Measurements from ENCODE around the gene SIAH1. TPM values are rescaled to one million over a fixed set of nuclear protein-coding genes. Genes with fewer than 3 reads are reported as not detected.

SIAH1 gene
- total RNA-seq, 4 donors from 2014 or later = 21.6 to 31.0 (median 25.9) TPM

DNA sequence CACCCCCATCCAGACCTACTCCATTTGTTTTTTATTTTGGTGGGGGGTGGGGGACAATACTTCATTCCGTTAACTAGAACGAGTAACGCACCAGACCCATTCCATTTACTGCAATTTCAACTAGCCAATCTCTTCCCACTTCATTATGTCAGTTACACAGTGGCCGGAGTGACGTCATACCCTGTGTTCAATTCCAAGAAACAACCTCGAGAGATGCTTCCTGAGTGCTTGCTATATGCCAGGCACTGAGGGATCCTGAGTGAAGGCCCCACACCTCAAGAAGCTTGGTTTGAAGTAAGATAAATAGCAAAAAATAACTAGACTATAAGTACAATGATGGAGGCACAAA, 9.1 kb upstream of the SIAH1 start:
- H3K4me3 ChIP-seq = no peak overlapping the region
- H3K27me3 ChIP-seq = no peaks in the 10 kb centered on the region
- H3K9me3 ChIP-seq = no peaks in the 10 kb centered on the region
- TF ChIP-seq, protein P1, sequence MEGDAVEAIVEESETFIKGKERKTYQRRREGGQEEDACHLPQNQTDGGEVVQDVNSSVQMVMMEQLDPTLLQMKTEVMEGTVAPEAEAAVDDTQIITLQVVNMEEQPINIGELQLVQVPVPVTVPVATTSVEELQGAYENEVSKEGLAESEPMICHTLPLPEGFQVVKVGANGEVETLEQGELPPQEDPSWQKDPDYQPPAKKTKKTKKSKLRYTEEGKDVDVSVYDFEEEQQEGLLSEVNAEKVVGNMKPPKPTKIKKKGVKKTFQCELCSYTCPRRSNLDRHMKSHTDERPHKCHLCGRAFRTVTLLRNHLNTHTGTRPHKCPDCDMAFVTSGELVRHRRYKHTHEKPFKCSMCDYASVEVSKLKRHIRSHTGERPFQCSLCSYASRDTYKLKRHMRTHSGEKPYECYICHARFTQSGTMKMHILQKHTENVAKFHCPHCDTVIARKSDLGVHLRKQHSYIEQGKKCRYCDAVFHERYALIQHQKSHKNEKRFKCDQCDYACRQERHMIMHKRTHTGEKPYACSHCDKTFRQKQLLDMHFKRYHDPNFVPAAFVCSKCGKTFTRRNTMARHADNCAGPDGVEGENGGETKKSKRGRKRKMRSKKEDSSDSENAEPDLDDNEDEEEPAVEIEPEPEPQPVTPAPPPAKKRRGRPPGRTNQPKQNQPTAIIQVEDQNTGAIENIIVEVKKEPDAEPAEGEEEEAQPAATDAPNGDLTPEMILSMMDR (IDR thresholded peaks at IDR 0.05) = no peak
- TF ChIP-seq POLR2AphosphoS5 (IDR thresholded peaks at IDR 0.05) = no peak
- no peak for TF ChIP-seq EP300 (IDR thresholded peaks at IDR 0.05)
- no peak for TF ChIP-seq POLR2A (IDR thresholded peaks at IDR 0.05; ENCODE audit: low read depth)
- DNase-seq (ENCODE audit: extremely low spot score) = no peak
- no peaks in the 10 kb centered on the region for H3K4me1 ChIP-seq
- WGBS = 81% methylated on average over 6 of the region's 6 CpGs
- intact Hi-C loops (cut with DNase I) = no loop called here
- peak overlapping the region; percentile 27 to 68 (median 64) for H3K27ac ChIP-seq (replicated peaks in 1 of 4)
- H3K36me3 ChIP-seq = no peaks in the 10 kb centered on the region

DNA sequence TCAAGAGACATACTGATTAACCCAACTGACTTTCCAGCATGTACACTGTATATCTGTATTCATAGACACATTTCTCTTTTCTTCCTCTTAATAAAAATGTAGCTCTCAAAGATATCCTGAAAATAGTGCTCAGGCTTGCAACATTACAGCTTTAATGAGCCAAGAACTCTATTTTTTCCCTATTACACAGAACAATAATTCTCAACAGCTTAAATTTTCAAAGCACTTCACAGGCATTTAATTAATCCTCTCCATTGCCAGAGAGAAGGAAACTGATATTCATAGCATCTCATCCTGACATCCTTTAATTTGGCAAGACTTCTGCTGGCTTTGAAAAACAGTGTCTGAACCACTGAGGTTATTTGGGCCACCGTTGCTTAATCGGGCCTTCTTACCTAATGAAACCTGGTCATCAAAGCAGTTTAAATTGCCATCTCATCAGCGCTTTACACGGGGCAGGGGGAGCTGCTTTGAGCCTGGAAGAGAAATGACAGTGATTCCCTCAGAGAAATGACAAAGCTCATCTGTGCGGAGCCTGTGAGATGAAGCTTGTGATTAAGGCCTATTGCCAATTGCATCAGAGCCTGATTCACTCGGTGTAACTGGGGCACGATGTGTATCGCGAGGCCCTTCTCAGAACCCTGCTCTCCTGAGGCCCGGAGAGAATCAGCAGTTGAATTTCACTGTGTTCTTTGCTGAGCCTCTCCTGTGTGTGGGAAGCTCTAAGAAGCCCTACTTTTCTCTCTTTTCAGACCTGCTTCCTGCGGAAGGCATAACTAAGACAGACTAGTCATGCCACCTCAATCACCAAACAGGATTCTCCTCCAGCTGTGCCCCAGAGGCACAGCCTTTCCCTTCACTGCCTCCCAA, 8.5 kb upstream of the SIAH1 start:
- intact Hi-C loops (cut with DNase I) = no loop called here
- no peak for DNase-seq (ENCODE audit: extremely low spot score)
- Histone ChIP-seq H3K36me3 (no peaks in the 10 kb centered on the region), H3K27me3 (no peaks in the 10 kb centered on the region), H3K4me1 (no peaks in the 10 kb centered on the region), H3K9me3 (no peaks in the 10 kb centered on the region), H3K27ac (replicated peaks in 1 of 4) (peak overlapping the region; percentile 60 to 68 (median 64)), H3K4me3 (no peak overlapping the region)
- TF ChIP-seq, protein P1 (IDR thresholded peaks at IDR 0.05) = no peak
- TF ChIP-seq POLR2AphosphoS5 (IDR thresholded peaks at IDR 0.05) = peak; percentile 55 to 63
- WGBS = 77% methylated on average over 11 of the region's 11 CpGs

DNA sequence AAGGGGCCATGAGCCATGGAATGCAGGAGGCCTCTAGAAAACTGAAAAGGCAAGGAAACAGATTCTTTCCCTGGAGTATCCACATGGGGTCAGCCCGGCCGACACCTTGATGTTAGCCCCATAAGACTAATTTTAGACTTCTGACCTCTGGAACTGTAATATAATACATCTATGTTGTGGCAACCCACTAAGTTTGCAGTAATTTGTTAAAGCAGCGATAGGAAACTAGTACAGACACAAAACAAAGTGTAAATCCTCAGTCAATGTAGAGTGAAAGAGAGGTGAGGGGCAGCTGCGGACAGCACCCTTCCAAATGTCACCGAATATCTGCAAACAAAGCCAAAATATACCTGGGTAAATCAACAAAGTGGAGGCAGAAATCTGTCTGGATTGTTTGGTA, 7.2 kb upstream of the SIAH1 start:
- DNase-seq (ENCODE audit: extremely low spot score) = no peak
- no peaks in the 10 kb centered on the region for H3K36me3 ChIP-seq
- no peaks in the 10 kb centered on the region for H3K9me3 ChIP-seq
- no peak overlapping the region for H3K4me3 ChIP-seq
- 93% methylated on average over 5 of the region's 5 CpGs for WGBS
- intact Hi-C loops (cut with DNase I) = no loop called here
- no peaks in the 10 kb centered on the region for H3K27me3 ChIP-seq
- no peaks in the 10 kb centered on the region for H3K4me1 ChIP-seq
- no peak overlapping the region for H3K27ac ChIP-seq (replicated peaks in 1 of 4)
- TF ChIP-seq POLR2A (IDR thresholded peaks at IDR 0.05; ENCODE audit: low read depth) (no peak), POLR2AphosphoS5 (IDR thresholded peaks at IDR 0.05) (no peak), EP300 (IDR thresholded peaks at IDR 0.05) (no peak)
- TF ChIP-seq, protein P1 (IDR thresholded peaks at IDR 0.05) = no peak

DNA sequence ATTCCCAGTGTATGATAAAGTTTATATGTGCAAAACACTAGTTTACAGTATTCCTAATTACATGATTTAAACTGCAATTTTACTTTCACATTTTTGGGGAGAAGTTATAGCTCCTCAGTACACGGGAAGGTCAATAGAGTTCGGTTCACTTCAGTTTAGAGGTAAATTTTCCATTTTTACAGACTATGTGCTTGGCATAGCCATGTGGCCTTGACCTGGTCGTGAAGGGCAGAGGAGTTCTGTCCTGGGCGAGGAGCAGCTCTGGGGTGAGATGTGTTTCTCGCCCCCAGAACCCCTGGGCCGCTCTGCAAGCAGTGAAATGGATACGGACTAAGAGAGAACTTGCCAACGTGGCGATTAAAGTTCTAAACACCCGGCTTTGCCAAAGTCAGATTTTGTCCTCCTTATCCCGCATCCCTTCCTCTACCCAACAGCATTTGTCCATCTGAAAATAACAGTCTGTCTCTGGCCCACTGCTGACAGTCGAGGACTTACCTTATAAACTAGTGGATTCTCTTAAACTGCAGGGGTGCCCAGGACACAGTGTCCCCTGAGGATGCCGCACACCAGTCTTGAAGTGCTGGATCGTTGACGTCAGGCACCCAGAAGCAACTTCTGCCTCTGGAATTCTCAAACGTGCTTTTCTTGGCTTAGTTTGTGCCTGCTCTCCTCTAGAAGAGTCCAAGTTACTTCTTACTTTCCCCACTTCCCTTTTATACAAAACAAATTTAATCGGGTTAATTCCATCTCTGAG, 1.5 kb upstream of the SIAH1 start:
- H3K27ac ChIP-seq (replicated peaks in 1 of 4) = peak overlapping the region in 2 of 4 donors; percentile 0 to 99
- no peaks in the 10 kb centered on the region for H3K36me3 ChIP-seq
- no peak overlapping the region for H3K4me3 ChIP-seq
- 82% methylated on average over 17 of the region's 17 CpGs for WGBS
- H3K9me3 ChIP-seq = no peaks in the 10 kb centered on the region
- DNase-seq (ENCODE audit: extremely low spot score) = no peak
- TF ChIP-seq POLR2AphosphoS5 (IDR thresholded peaks at IDR 0.05) = peak; percentile 7 to 16
- TF ChIP-seq POLR2A (IDR thresholded peaks at IDR 0.05; ENCODE audit: low read depth) = no peak
- TF ChIP-seq, protein P1 (IDR thresholded peaks at IDR 0.05) = no peak
- TF ChIP-seq EP300 (IDR thresholded peaks at IDR 0.05) = no peak
- peaks cover 20 to 31% (median 29%) of the 10 kb centered on the region in 4 donors for H3K4me1 ChIP-seq
- H3K27me3 ChIP-seq = no peaks in the 10 kb centered on the region
- intact Hi-C loops (cut with DNase I) = no loop called here
